H4 (cell line): ENCODE results near the gene RPAP3. TPM values are rescaled to one million over a fixed set of nuclear protein-coding genes. Genes with fewer than 3 reads are reported as not detected.

ENCODE experiments used
- total RNA-seq: library from RNA; depleted of rRNA; stranded (reverse); fragments of >200 nt; shearing (Covaris generic); gene quantifications from 2 replicates; pipeline ENCODE4 v1.2.3, GENCODE V29; 2014; rRNA removed

Gene RPAP3
- total RNA-seq, 1 experiment from 2014 or later = 29.9 TPM

Other genes with a start within 250 kb of the RPAP3 start
- gene ENDOU, start 19.5 kb upstream of the RPAP3 start, total RNA-seq = not detected in 2 replicates
- 2.0 and 3.0 TPM in 2 replicates for gene RAPGEF3, start 52.9 kb upstream of the RPAP3 start, total RNA-seq
- gene SLC48A1, start 67.2 kb upstream of the RPAP3 start, total RNA-seq = 11.9 and 14.0 TPM in 2 replicates
- gene HDAC7, start 113.9 kb upstream of the RPAP3 start, total RNA-seq = 10.0 and 13.7 TPM in 2 replicates
- gene VDR, start 199.0 kb upstream of the RPAP3 start, total RNA-seq = 5.6 and 7.3 TPM in 2 replicates